Endothelial cell of umbilical vein (primary cell): ENCODE results near the gene SLC1A4. TPM values are rescaled to one million over a fixed set of nuclear protein-coding genes. Genes with fewer than 3 reads are reported as not detected.

Experiments used
- BruUV-seq: library from RNA; stranded (reverse); fragments of 400-500 nt; replicated peaks from 2 replicates; lab custom pipeline; 2021; lab: Mats Ljungman, UMichigan
- CTCF ChIA-PET: fragments of 300-600, 350-600 bp; sonication (Branson Sonifier 250); formaldehyde crosslinking; loops from one replicate; lab custom pipeline; 2021; ENCODE audit warnings: antibody characterized with exemption, inconsistent platforms; lab: Charles Lee
- POLR2A ChIA-PET: fragments of 300-600, 350-600 bp; sonication (Branson Sonifier 250); formaldehyde crosslinking; loops from one replicate; lab custom pipeline; 2021; ENCODE audit warnings: antibody characterized with exemption, inconsistent platforms; lab: Charles Lee
- DNase-seq: peaks from one replicate; pipeline ENCODE4 v3.0.0-alpha.2; 2011; ENCODE audit warnings: low read depth, low spot score
- FAIRE-seq: peaks from 2 replicates; lab custom pipeline; 2011; peaks lifted over from hg19 to GRCh38; lab: Jason Lieb, UNC
- H2AFZ ChIP-seq: 2 replicates; pipeline ENCODE4 v1.6.0; 2012; ENCODE audit warnings: low read depth, low read length, control low read depth, inconsistent platforms
- H3K27ac ChIP-seq: 2 replicates; pipeline ENCODE4 v1.5.1; 2011; ENCODE audit warnings: low read depth, mild to moderate bottlenecking, control low read depth, low read length, moderate library complexity; ENCODE audit not compliant: insufficient read depth
- H3K27me3 ChIP-seq, 2 experiments: 2 replicates each; pipeline versions ENCODE4 v1.6.0 to v1.6.1; 2011; ENCODE audit warnings: low read length in 2 of 2, mixed read lengths in 1 of 2; ENCODE audit not compliant: control insufficient read depth in 2 of 2, insufficient read depth in 2 of 2
- H3K36me3 ChIP-seq, 2 experiments: 2 replicates in 1 of 2; 3 replicates in 1 of 2; pipeline ENCODE4 v1.5.1; 2011; ENCODE audit warnings: low read length in 2 of 2, mild to moderate bottlenecking in 1 of 2, moderate library complexity in 1 of 2; ENCODE audit not compliant: control insufficient read depth in 2 of 2, insufficient read depth in 2 of 2; ENCODE audit errors: extremely low read depth in 1 of 2
- H3K4me1 ChIP-seq: 3 replicates; pipeline ENCODE4 v1.5.1; 2011; ENCODE audit warnings: mild to moderate bottlenecking, low read length; ENCODE audit not compliant: control insufficient read depth, insufficient read depth; ENCODE audit errors: extremely low read depth
- H3K4me2 ChIP-seq: 2 replicates; pipeline ENCODE4 v1.6.1; 2011; ENCODE audit warnings: low read length, control low read depth, mixed read lengths; ENCODE audit not compliant: insufficient read depth
- H3K4me3 ChIP-seq, 3 experiments: fragments of 200-600 bp in 1 of 3; sonication (generic), shearing (Covaris generic) in 1 of 3; replicated peaks in 1 of 3; 2 replicates each; pipeline ENCODE4 v1.5.1; 2011 to 2016; ENCODE audit warnings: control low read depth in 3 of 3, low read length in 3 of 3, mild to moderate bottlenecking in 2 of 3, inconsistent platforms in 1 of 3, low read depth in 1 of 3, moderate library complexity in 1 of 3; ENCODE audit not compliant: insufficient read depth in 1 of 3
- H3K79me2 ChIP-seq: 2 replicates; pipeline ENCODE4 v1.6.0; 2012; ENCODE audit warnings: low read length, inconsistent platforms; ENCODE audit not compliant: control insufficient read depth, insufficient read depth
- H3K9ac ChIP-seq: replicated peaks from 2 replicates; pipeline ENCODE3; 2011; ENCODE audit warnings: low read length, control low read depth; ENCODE audit not compliant: insufficient read depth; ENCODE audit errors: extremely low read depth
- H3K9me1 ChIP-seq: replicated peaks from 3 replicates; pipeline ENCODE4 v1.6.0; 2011; ENCODE audit warnings: mild to moderate bottlenecking, low read length; ENCODE audit not compliant: control insufficient read depth, insufficient read depth; ENCODE audit errors: extremely low read depth
- H3K9me3 ChIP-seq: replicated peaks from 2 replicates; pipeline ENCODE4 v1.5.1; 2012; ENCODE audit warnings: low read length, inconsistent platforms; ENCODE audit not compliant: control insufficient read depth, insufficient read depth
- H4K20me1 ChIP-seq: replicated peaks from 2 replicates; pipeline ENCODE3; 2011; ENCODE audit warnings: mild to moderate bottlenecking, low read length; ENCODE audit not compliant: control insufficient read depth, insufficient read depth; ENCODE audit errors: extremely low read depth
- CTCF ChIP-seq, 2 donors: IDR thresholded peaks; 1 replicate in 1 of 2; 2 replicates in 1 of 2; pipeline ENCODE4 v1.5.1; 2011; ENCODE audit warnings: low read length in 2 of 2, mild to moderate bottlenecking in 2 of 2, moderate library complexity in 2 of 2, control low read depth in 1 of 2, inconsistent platforms in 1 of 2, low read depth in 1 of 2; ENCODE audit not compliant: insufficient read depth in 1 of 2; ENCODE audit errors: extremely low read depth in 1 of 2
- FOS ChIP-seq: IDR thresholded peaks from 2 replicates; pipeline ENCODE4 v1.6.1; 2011; ENCODE audit warnings: mild to moderate bottlenecking, low read length, moderate library complexity, borderline replicate concordance; ENCODE audit not compliant: insufficient read depth
- GATA2 ChIP-seq: IDR thresholded peaks from 2 replicates; pipeline ENCODE4 v1.7.0; 2011; ENCODE audit warnings: low read depth, mild to moderate bottlenecking, moderate library complexity, mixed read lengths, low read length; ENCODE audit not compliant: insufficient read length, insufficient read depth
- JUN ChIP-seq: IDR thresholded peaks from 2 replicates; pipeline ENCODE4 v1.6.1; 2011; ENCODE audit warnings: borderline replicate concordance, low read depth; ENCODE audit not compliant: insufficient read length, insufficient read depth
- MAX ChIP-seq: IDR thresholded peaks from 2 replicates; pipeline ENCODE4 v1.6.1; 2011; ENCODE audit not compliant: insufficient read depth, insufficient read length
- MYC ChIP-seq: IDR thresholded peaks from one replicate; pipeline ENCODE4 v1.6.1; 2011; ENCODE audit warnings: mild to moderate bottlenecking, low read depth, low read length
- POLR2A ChIP-seq: IDR thresholded peaks from 2 replicates; pipeline ENCODE4 v1.6.1; 2012; ENCODE audit warnings: low read depth, mild to moderate bottlenecking, control low read depth, low read length
- POLR2AphosphoS5 ChIP-seq: IDR thresholded peaks from 2 replicates; pipeline ENCODE4 v1.6.1; 2012; ENCODE audit warnings: low read depth, mild to moderate bottlenecking, control low read depth, low read length, moderate library complexity; ENCODE audit not compliant: insufficient read depth
- dilution Hi-C: fragments of 300-500 bp; cut with MboI; formaldehyde crosslinking; loops from one replicate; pipeline ENCODE4 v1.15.0; 2019; ENCODE audit warnings: low sequenced_read_pairs; ENCODE audit not compliant: extremely low pct_ligation_motif_present
- intact Hi-C: fragments of 100-400 bp; cut with micrococcal nuclease; formaldehyde crosslinking; loops from one replicate; pipeline ENCODE4 v1.10.0; 2022
- polyA plus RNA-seq, 4 experiments: library from polyadenylated mRNA; depleted of rRNA in 3 of 4; stranded (reverse) in 3 of 4; unstranded in 1 of 4; fragments of >200 nt; gene quantifications; 2 replicates each; pipeline versions ENCODE4 v1.2.1 to v1.2.3, GENCODE V29; 2011 to 2012; ENCODE audit warnings: missing spikeins in 1 of 4
- total RNA-seq: library from RNA; stranded (reverse); gene quantifications from 2 replicates; pipeline ENCODE4 v1.2.3, GENCODE V29; 2021

SLC1A4 gene
- total and polyA plus RNA-seq, 2 donors (not counting 3 experiments of a cell fraction or from before 2014, with no cell fraction given), result 9.9 to 13.9 TPM

GRCh38 chr2:65049010-65049639 lies 59.9 kb downstream of the SLC1A4 start:
- Histone ChIP-seq H3K4me3 (no peak overlapping the region), H3K9me3 (no peaks in the 10 kb centered on the region), H3K36me3 (no peaks in the 10 kb centered on the region), H3K9ac (no peak overlapping the region), H2AFZ (no peak overlapping the region), H4K20me1 (no peaks in the 10 kb centered on the region), H3K27ac (no peak overlapping the region), H3K79me2 (no peaks in the 10 kb centered on the region), H3K27me3 (peaks cover 0 to 7% of the 10 kb centered on the region in 2 experiments), H3K4me1 (no peaks in the 10 kb centered on the region), H3K9me1 (no peaks in the 10 kb centered on the region), H3K4me2 (no peak overlapping the region)
- dilution Hi-C loops, result no loop called here
- FAIRE-seq (no peak), DNase-seq (no peak)
- no peak for TF ChIP-seq JUN
- TF ChIP-seq MAX, result no peak
- no peak for TF ChIP-seq MYC
- TF ChIP-seq GATA2, result no peak
- TF ChIP-seq POLR2AphosphoS5, result no peak
- TF ChIP-seq FOS, result no peak
- no peak for TF ChIP-seq CTCF (IDR thresholded peaks at IDR 0.05; ENCODE audit: extremely low read depth in 1 of 2, insufficient read depth in 1 of 2, low read depth in 1 of 2, low read length in 2 of 2)
- TF ChIP-seq POLR2A, result no peak
- no TSS peak for BruUV-seq
- ChIA-PET POLR2A (no interaction called here), CTCF (no interaction called here)
- intact Hi-C loops, result no loop called here
